HUDEP-2 (cell line): ENCODE results near the gene BLVRB.
A peak's percentile ranks its signal among the peaks of the same experiment; 100 is the strongest.
"Not testable (repeated sequence)": the region's sequence is repeated elsewhere in the genome, so short reads cannot be mapped to it uniquely, and the experiment has no call there.

Experiments used
- DNase-seq, 76 experiments: peaks; one replicate each; lab custom pipeline; 2025; ENCODE audit not compliant: unreplicated experiment in 76 of 76; lab: John Stamatoyannopoulos, UW

Gene BLVRB

GRCh38 chr19:40410030-40410389 lies 55.5 kb downstream of the BLVRB start:
- DNase-seq, result no peak

GRCh38 chr19:40408598-40408925 lies 57.0 kb downstream of the BLVRB start:
- not testable (repeated sequence) for DNase-seq

- DNase-seq, result peak in 34 of 76 experiments; percentile 19 to 65 (median 40)
These were observed 57.6 kb downstream of the BLVRB start for GRCh38 chr19:40407714-40408597.

- peak in 72 of 76 experiments; percentile 31 to 97 (median 86) for DNase-seq
These were observed 62.1 kb downstream of the BLVRB start for GRCh38 chr19:40403262-40403984.

GRCh38 chr19:40400559-40400958 lies 65.0 kb downstream of the BLVRB start:
- DNase-seq, result no peak

GRCh38 chr19:40398417-40399131 lies 67.0 kb downstream of the BLVRB start:
- peak in 45 of 76 experiments; percentile 14 to 77 (median 47) for DNase-seq
